Measurements from ENCODE around the gene GFM1. TPM values are rescaled to one million over a fixed set of nuclear protein-coding genes. Genes with fewer than 3 reads are reported as not detected.

The GFM1 gene
- total RNA-seq: 10 to 100 TPM; 41.9 to 50.9 TPM
- long read RNA-seq, transcript GFM1-210 (18 exons, 3,721 nt): major isoform, 95 of 112 reads
- long read RNA-seq, partial matches to known transcripts: 4 of 112 reads
- long read RNA-seq, other reads (novel, unspliced or antisense): 11 of 112 reads

DNA sequence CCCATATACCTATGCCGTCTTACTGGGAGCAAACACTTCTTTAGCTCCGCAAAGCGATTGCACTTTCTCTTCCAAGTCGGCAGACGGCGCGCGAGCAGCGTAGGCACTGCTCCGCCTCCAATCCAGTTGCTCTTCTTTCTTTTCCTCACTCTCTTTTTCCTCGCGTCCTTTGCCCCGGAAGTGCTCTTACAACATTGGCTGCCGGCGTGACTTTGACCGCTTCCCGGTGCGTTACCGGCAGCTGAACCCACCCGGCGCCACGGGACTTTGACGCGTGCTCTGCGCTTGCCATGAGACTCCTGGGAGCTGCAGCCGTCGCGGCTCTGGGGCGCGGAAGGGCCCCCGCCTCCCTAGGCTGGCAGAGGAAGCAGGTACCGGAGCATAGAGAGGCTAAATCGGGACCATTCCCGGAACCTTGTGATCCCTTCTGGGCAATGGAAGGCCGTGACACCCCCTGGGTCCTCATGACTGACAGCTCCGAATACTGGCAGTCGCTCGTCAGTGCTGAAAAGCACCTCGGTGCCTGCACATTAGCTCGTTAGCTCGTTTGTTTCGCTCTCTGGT, at the start of gene GFM1:
GFM1 (plus strand) TSS at position 183 of the 564 bp plus-strand sequence; CDS start at position 291, 108 bp downstream.
- DNase-seq (peak; percentile 95), ATAC-seq (peak; percentile 98 to 99)
- intact Hi-C loops (cut with DNase I): loop anchor here in 1 of 2 donors (5.0 kb wide), 1 partner anchor 107 kb away; no protein-coding TSS in a partner anchor

DNA sequence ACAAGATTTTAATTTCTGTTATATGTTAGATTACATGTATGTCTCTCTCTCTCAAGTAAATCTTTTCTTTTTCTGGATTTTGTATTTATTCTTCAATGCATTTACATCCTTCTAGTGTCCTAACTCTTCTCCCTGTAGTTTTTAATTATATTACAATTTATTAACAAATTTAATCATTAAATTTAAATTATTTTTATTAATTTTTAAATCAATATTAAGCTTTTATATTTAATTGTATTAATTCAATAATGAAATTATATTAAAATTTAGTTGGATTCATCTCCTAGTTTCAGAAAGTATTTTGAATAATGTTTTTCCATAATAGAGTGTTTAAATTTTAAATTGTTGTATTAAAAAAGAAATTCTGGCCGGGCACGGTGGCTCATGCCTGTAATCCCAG, 43.5 kb upstream of the GFM1 start:
- ATAC-seq (no peak), DNase-seq (no peak)
- intact Hi-C loops (cut with DNase I): no loop called here

DNA sequence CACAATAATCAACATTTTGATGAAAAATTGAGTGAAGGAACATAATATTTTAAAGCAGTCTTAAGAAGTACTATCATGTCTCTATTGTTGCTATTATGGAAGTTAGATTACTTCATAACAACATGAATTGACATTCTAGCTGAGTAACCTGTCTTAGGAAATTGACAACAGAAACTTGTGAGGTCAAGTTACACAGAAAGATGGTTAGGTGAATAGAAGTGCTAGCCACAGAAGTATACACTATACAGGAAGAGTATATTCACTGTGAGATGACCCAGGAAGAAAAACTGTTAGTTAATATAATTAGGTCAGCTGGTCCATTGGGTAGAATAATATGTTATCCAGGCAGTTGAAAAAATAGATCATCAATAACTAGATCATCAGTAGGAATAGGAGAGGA, 42.1 kb upstream of the GFM1 start:
- intact Hi-C loops (cut with DNase I): no loop called here
- DNase-seq (no peak), ATAC-seq (no peak)

DNA sequence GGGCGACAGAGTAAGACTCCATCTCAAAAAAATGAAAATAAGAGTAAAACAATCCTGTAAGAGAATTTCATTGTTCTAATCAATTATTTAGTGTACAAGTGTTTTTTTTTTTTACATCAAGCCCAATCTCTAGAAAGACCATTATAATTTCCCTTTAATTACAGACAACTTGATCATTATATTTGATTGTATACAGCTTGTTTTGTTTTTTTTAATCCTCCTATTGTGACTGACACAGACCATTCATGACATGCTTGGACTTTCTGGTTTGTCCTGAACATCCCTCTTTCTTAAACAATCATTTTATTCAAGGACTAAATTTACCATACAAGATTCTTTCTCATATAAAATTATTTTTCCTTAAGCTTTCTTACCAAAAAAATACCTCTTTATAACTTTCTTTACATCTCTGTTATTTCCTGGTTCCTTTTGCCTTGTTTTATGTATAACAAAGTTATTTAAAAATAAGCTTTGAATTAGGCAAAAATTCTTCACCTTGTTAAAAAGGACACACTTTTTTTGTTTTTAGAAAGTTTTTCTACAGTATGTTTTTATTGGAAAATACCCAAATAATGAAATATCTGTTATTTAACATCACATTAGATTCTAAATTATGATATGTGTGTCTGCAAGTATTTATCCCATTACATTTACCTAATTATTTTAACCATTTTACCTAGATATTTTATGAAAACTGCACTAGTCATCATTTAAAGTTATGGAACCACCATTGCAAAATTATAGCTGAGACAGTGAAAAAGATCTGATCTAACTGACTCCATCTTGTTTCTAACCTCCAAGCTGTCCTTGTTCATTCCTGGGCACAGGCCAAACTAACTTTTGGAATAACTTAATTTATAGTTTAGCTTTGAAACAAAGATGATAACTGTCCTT, 26.1 kb upstream of the GFM1 start:
- intact Hi-C loops (cut with DNase I): no loop called here
- no peak for DNase-seq
- no peak for ATAC-seq

DNA sequence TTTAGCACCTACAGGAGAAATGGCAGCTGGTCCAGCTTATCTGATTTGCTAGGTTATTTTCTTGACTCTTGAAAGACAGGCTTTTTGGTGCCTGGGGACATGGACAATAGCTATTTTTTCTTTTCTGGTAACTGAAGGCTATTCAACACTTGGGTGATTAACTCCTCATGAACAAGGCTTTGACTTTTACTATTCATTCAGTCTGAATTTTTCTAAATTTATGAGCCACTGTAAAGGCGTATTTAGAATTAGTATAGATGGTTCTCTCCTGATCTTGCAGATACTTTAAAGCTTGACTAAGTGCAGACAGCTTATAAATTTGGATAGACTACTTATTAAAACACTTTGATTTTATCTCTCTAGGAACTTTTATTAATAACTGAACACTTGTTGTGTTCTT, 18.4 kb upstream of the GFM1 start:
- intact Hi-C loops (cut with DNase I): no loop called here
- DNase-seq: no peak
- no peak for ATAC-seq

DNA sequence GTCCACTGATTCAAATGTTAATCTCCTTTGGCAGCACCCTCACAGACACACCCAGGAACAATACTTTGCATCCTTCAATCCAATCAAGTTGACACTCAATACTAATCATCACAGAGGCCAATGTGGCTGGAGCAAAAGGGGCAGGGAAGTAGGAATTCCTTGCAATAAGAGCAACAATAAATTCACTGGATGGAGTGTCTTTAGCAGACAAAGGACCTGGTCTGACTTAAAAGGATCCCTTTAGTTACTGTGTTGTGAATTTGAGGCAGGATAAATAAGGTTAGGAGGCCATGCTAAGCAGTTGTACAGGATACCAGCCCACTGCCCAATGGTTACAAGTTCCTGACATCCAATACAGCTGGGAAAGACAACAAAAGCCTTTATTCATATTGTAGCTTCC, 12.3 kb upstream of the GFM1 start:
- no peak for DNase-seq
- no peak for ATAC-seq
- intact Hi-C loops (cut with DNase I): no loop called here

DNA sequence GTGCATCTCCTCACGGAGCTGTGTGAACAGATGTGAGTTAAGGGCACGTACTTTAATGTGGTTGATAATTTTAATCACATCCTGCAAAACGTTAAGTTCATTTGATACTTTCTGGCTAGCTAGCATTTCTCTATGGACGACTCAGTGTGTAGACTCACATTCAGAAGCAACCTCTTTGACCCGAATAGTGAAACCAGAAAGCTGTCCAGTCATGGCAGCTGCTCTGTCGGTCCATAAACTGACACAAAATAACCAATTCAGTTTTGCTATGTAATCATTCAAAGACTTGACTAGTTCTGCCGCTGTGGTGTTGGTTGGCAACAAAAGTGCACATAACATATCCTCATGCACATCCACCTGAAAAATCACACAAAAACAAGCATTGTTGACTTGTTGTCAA, 3.7 kb upstream of the GFM1 start:
- ATAC-seq (no peak), DNase-seq (no peak)
- intact Hi-C loops (cut with DNase I): loop anchor here in 1 of 2 donors (5.0 kb wide), 1 partner anchor 103 kb away; no protein-coding TSS in a partner anchor

DNA sequence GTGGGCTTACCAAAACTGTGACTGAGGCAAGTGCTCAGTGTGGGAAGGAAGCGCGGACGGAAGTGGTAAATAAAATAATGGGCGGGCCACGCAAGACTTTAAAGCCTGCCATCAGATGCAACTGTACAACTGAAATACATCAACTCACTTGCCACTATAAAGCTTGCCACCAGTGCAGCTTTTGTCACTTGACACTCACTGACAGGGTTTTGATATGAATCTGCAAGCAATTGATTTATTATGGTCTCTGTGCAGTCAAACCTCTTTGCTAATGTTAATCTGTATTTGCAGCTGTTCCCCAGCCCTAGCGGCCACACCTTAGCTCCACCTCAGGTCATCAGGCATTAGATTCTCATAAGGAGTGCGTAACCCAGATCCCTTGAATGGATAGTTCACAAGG, 2.3 kb upstream of the GFM1 start:
- intact Hi-C loops (cut with DNase I): loop anchor here in 1 of 2 donors (5.0 kb wide), 1 partner anchor 105 kb away; no protein-coding TSS in a partner anchor
- ATAC-seq (no peak), DNase-seq (no peak)

DNA sequence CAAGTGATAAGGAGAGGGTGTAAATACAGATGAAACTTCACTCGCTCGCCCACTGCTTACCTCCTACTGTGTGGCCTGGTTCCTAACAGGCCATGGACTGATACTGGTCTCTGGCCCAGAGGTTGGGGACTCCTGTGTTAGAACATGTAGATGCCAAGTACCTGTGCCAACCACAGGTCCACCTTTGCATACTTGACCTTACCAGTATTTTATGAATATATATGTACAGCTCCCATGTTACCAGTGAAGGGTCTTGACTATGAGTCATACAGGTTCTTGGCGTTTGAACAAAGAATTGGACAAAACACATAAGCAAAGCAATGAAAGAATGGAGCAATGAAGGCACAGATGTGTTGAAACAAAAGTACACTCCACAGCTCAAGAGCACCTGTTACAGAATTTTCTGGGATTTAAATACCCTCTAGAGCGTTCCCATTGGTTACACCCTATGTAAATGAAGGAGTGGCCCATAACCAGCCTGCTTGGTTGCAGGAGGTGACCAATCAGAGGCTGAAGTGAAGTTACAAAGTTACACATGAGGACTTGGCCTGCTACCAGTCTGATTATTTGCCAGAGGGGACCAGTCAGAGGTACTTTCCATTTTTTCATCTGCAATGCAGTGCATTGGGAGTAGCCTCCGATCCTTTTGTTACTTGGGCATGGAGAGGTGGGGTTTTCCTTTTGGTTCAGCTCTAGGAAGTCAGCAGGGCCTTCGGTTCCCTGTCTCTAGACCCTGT, 1.7 kb upstream of the GFM1 start:
- ATAC-seq: no peak
- intact Hi-C loops (cut with DNase I): loop anchor here in 1 of 2 donors (5.0 kb wide), 1 partner anchor 105 kb away; no protein-coding TSS in a partner anchor
- no peak for DNase-seq

DNA sequence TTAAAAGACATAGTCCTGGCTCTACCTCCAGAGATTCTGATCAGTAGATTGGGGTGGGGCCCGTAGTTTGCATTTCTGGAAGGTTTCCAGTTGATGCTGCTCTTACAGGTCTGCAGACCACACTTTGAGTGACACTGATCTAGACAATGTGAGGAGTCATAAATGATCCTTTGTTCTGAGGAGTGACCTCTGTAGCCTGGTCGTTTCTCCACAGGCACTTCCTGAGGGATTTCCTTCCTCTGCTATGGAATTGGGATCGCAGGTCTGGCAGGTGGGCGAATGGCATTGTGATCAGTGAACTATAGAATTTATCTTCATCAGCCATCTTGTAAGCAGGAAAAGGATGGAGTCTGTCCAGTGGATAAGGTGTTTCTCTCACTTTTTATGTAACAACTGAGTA, 5.5 kb downstream of the GFM1 start:
- intact Hi-C loops (cut with DNase I): loop anchor here in 1 of 2 donors (10.0 kb wide), 1 partner anchor 145 kb away; no protein-coding TSS in a partner anchor
- ATAC-seq: peak; percentile 49 to 50

DNA sequence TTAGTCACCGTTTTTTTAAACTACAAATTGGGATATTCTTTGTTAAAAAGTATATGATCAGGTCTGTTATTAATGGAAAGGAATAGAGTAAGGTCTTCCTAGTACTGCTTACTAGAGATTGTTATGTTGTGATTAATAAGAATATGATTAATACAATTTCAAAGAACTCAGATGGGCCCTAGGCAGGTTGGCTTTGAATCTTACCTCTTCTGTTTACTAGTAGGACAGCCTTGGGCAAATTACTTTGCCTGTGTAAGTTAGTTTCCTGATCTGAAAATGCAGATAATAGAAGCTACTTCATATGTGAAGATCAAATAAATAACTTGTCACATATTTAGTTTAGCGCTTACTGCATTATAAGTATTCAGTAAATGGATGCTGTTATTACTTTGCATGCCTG, 6.9 kb downstream of the GFM1 start:
- intact Hi-C loops (cut with DNase I): loop anchor here in 1 of 2 donors (10.0 kb wide), 1 partner anchor 144 kb away; no protein-coding TSS in a partner anchor

More for the DNA sequence above, 5.5 kb downstream of the GFM1 start:
- DNase-seq: no peak

DNA sequence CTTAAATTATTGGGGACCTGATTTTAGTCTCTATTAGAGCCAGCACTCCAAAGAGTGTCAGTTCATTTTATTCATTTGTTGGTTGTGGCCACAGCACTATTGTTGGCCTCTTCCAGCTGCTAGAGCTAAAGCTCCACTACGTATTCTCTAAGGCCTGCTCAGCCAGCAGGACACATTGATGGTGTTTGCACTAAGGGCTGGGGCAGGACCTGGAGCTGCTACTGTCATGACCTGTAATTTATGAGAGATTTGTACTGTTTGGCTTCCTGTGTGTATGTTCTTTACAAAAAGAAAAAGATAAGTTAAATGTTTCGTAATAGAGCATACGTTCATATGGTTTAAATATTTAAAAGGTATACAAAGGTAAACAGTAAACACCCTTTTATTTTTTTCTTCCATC, 8.1 kb downstream of the GFM1 start:
- DNase-seq: no peak
- ATAC-seq: no peak
- intact Hi-C loops (cut with DNase I): loop anchor here in 1 of 2 donors (10.0 kb wide), 1 partner anchor 142 kb away; no protein-coding TSS in a partner anchor

More for the DNA sequence above, 6.9 kb downstream of the GFM1 start:
- DNase-seq (no peak), ATAC-seq (no peak)

DNA sequence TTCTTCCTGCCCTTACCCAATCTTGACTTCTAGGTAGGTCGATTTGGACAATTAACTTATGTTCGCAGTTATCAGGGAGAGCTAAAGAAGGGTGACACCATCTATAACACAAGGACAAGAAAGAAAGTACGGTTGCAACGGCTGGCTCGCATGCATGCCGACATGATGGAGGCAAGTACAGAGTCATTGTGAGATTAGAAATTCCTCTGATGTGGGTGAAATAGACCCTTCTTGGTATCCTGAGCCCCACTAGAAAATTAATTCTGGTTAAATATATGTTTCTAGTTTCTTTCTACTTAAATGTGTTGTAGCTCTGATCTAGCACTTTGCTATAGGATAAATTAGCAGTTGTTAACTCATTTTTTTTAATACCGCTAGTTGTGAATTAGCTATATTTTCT, 14.6 kb downstream of the GFM1 start:
- intact Hi-C loops (cut with DNase I): loop anchor here in 1 of 2 donors (10.0 kb wide), 1 partner anchor 136 kb away; no protein-coding TSS in a partner anchor
- no peak for ATAC-seq
- no peak for DNase-seq

DNA sequence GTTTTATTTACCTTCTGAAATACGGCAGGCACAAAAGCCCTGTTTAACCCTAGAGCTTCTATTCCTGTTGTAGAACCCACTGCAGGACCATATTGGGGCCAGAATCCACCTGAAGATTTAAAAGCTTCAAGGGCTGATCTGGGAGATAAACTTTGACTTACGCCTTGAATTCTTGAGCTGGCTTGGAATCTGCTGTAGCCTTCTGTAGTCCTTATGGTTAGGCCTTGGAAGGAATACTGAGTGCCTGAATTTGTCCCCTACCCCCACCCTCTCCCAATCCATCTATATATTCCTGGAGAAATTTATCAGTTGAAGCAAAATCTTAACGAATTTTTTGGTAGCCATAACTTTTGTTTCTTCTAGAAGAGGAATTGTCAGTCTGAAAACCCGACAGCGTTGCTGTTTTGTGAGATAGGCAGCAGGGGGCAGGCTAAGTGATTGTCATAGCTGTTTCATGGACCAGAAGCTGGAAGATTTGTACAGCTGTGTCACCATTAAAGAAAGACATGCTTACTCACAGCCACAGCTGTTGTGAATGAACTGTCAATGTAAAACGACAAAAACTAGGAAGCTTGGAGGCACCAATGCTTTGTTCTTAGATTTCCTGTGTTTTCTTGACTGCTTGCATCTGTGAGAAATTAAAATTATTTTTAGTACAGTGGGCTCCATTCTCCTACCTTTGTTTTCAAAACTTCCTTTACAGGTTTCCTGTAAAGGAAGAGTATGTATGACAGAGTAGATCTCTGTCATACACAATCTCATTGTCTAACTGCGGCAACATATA, 15.3 kb downstream of the GFM1 start:
- DNase-seq (no peak), ATAC-seq (peak; percentile 78 to 82)
- intact Hi-C loops (cut with DNase I): loop anchor here in 1 of 2 donors (10.0 kb wide), 1 partner anchor 135 kb away; no protein-coding TSS in a partner anchor

DNA sequence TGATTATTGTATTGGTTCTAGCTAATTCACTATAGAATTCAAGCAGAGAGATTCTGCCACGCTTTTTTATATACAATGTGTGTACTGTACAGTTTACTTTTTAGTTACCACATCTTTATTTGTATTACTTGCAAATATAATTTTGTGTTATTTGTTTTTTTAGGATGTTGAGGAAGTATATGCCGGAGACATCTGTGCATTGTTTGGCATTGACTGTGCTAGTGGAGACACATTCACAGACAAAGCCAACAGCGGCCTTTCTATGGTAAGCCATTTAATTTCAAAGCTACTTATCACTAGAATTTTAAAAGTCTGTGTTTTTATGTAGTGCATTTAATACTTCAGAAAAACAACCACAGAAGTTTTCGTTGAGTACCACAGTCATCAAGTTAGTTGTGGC, 16.4 kb downstream of the GFM1 start:
- intact Hi-C loops (cut with DNase I): no loop called here
- DNase-seq: no peak

DNA sequence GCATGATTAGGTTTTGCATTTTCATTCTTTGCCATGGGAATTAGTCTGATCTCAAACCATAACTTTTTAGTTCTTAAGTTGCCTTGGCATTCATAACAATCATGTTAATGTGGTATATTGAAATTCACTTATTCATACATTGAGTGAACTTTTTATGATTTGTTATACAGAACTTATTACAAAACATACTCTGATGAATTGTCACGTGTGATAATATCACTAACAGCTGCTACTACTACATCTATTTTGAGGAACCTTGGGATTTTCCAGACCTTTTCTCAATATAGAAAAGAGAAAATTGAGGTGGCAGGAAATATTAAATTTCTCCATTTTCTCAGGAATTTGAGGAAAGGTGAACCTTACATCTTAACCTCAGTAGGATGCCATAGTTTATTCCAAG, 18.9 kb downstream of the GFM1 start:
- intact Hi-C loops (cut with DNase I): no loop called here
- no peak for DNase-seq
- no peak for ATAC-seq

More for the DNA sequence above, 16.4 kb downstream of the GFM1 start:
- no peak for ATAC-seq

DNA sequence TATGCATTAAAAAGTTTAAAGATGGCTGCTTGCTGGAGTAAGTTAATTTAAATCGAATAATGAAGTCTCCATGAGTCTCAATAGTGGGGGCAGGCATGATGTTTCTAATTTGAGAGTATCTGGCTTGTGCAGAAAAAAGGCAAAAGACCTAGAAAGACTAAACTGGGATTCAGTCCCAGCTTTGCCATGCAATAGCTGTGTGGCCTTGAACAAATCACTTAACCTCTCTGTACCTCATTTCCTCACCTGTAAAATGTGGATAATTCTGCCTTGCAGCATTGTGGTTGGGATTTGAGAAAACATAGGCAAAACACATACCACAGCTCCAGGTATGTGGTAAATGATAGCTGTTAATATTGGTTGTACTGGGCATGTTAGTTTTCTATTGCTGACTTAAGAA, 19.5 kb downstream of the GFM1 start:
- ATAC-seq: no peak

DNA sequence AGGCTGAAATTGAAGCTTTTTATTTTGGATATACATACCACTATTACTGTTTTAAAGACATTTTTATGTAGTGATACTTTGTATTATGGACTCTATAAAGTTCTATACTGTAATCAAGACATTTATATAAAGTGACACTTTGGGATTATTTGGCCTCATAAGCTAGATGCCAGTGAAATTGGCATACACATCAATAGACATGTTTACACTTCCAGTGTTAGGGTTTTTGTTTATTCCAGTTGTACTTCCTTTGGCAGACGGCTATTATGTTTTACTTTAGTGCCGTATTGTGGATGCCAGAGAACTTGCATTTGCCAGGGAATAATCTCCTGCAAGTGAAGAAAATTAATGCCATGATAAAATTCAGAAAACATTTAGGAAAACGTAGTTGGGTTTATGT, 22.1 kb downstream of the GFM1 start:
- DNase-seq (no peak), ATAC-seq (no peak)
- intact Hi-C loops (cut with DNase I): no loop called here

More for the DNA sequence above, 19.5 kb downstream of the GFM1 start:
- intact Hi-C loops (cut with DNase I): no loop called here
- no peak for DNase-seq

Data from left cardiac atrium (tissue), 4 donors.